ENCODE measurements around the gene PTRH1.

Gene PTRH1

DNA sequence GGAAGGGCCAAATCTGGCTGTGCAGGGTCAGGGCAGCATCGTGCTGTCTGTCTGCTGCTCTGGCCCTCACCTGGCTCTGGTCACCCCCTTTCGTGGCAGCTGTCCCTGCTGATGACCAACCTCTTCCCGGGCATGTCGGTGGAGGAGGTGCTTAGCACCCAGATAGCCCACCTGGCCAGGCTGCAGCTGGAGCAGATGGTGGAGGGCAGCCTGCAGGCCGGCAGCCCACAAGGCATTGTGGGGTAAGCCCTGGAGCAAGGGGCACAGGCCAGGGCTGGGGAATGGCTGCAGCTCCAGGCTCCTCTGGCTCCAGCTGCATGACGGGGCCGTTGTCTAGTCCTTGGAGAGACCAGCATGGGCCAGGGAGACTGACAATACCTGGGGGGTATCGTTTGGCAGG is 11.4 kb upstream of the PTRH1 start:
- H3K9me3 ChIP-seq (ENCODE audit: low read depth, low read length), result no peaks in the 10 kb centered on the region
- TF ChIP-seq FOXP2 (optimal IDR thresholded peaks at IDR 0.05; ENCODE audit: control extremely low read depth, extremely low read length, insufficient read depth) (no peak), POLR2AphosphoS5 (IDR thresholded peaks at IDR 0.05; ENCODE audit: borderline replicate concordance, low read depth, low read length) (no peak), EZH2 (IDR thresholded peaks at IDR 0.05) (no peak)
- no peak overlapping the region for H3K4me3 ChIP-seq
- H3K36me3 ChIP-seq (ENCODE audit: insufficient read depth, low read length), result no peaks in the 10 kb centered on the region
- H3K27ac ChIP-seq, result no peak overlapping the region
- H3K9ac ChIP-seq (ENCODE audit: insufficient read length), result no peak overlapping the region
- DNase-seq (ENCODE audit: low read depth, low spot score), result no peak

DNA sequence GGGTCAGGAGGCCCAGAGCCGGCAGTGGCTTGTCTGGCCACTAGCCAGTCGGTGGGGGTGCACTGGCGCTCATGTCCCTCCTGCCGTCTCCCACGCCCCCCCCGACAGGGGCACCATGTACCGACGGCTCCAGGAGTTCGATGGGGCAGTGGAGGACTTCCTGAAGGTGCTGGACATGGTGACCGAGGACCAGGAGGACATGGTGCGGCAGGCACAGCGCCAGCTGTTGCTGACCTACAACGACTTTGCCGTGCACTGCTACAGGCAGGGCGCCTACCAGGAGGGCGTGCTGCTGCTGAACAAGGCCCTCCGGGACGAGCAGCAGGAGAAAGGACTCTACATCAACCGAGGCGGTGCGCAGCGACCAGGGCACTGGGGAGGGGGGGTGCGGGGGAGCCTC is 8.5 kb upstream of the PTRH1 start:
- no peak for TF ChIP-seq EZH2 (IDR thresholded peaks at IDR 0.05)
- no peak for TF ChIP-seq POLR2AphosphoS5 (IDR thresholded peaks at IDR 0.05; ENCODE audit: borderline replicate concordance, low read depth, low read length)
- no peaks in the 10 kb centered on the region for H3K9me3 ChIP-seq (ENCODE audit: low read depth, low read length)
- no peaks in the 10 kb centered on the region for H3K36me3 ChIP-seq (ENCODE audit: insufficient read depth, low read length)
- H3K4me3 ChIP-seq, result no peak overlapping the region
- no peak overlapping the region for H3K27ac ChIP-seq
- DNase-seq (ENCODE audit: low read depth, low spot score), result no peak
- no peak overlapping the region for H3K9ac ChIP-seq (ENCODE audit: insufficient read length)

GRCh38 chr9:127723444-127723843 is 8.0 kb upstream of the PTRH1 start:
- H3K4me3 ChIP-seq, result no peak overlapping the region
- TF ChIP-seq FOXP2 (optimal IDR thresholded peaks at IDR 0.05; ENCODE audit: control extremely low read depth, extremely low read length, insufficient read depth) (no peak), EZH2 (IDR thresholded peaks at IDR 0.05) (no peak), POLR2AphosphoS5 (IDR thresholded peaks at IDR 0.05; ENCODE audit: borderline replicate concordance, low read depth, low read length) (no peak)
- H3K27ac ChIP-seq, result no peak overlapping the region
- no peak overlapping the region for H3K9ac ChIP-seq (ENCODE audit: insufficient read length)
- H3K9me3 ChIP-seq (ENCODE audit: low read depth, low read length), result no peaks in the 10 kb centered on the region
- DNase-seq (ENCODE audit: low read depth, low spot score), result no peak
- H3K36me3 ChIP-seq (ENCODE audit: insufficient read depth, low read length), result no peaks in the 10 kb centered on the region

DNA sequence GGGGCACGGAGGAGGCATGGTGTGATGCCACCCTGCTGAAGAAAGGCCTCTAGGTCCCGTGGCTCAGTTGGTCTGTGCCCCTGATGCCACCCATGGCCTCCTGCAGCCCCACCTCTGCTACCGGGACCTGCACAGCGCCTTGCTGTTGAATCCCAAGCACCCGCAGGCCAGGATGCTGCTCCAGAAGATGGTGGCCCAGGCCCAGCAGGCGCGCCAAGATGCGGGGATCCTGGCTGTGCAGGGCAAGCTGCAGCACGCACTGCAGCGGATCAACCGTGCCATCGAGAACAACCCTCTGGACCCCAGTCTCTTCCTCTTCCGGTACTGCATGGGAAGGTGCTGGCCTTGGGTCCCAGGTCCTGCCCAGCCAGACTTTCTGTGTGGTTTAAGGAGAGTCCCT is 7.5 kb upstream of the PTRH1 start:
- no peak for TF ChIP-seq EZH2 (IDR thresholded peaks at IDR 0.05)
- TF ChIP-seq POLR2AphosphoS5 (IDR thresholded peaks at IDR 0.05; ENCODE audit: borderline replicate concordance, low read depth, low read length), result no peak
- TF ChIP-seq FOXP2 (optimal IDR thresholded peaks at IDR 0.05; ENCODE audit: control extremely low read depth, extremely low read length, insufficient read depth), result no peak
- Histone ChIP-seq H3K4me3 (no peak overlapping the region), H3K36me3 (ENCODE audit: insufficient read depth, low read length) (no peaks in the 10 kb centered on the region), H3K9me3 (ENCODE audit: low read depth, low read length) (no peaks in the 10 kb centered on the region), H3K27ac (no peak overlapping the region), H3K9ac (ENCODE audit: insufficient read length) (no peak overlapping the region)
- DNase-seq (ENCODE audit: low read depth, low spot score), result no peak

DNA sequence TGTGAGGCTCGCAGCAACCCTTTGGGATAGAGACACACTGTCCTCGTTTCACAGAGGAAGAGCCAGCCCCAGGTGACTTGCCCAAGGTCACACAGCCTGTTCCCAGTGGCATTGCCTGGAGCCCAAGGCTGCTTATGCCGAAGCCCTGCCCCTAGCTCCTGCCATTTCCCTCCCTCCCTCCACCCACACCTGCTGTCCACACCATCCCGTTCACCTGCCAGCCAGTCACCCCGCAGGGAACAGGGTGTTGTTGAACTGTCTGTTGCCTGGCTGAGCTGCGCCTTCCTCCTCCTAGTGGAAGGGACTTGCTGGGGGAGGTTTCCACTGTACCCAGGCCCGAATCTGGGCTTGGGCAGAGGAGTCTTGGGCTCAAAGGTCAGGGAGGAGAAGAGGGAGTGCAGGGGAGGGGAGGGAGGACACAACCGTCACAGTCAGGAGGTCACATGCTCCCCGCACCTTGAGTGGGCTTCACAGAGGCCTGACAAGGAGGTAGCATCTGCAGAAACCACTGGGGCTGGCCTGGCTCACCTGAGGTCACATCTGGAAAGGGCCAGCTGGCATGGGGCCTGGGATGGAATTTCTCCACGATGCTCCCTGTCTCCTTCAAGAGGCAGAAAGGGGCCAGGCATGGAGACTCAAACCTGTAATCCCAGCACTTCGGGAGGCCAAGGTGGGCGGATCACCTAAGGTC is 6.7 kb upstream of the PTRH1 start:
- Histone ChIP-seq H3K36me3 (ENCODE audit: insufficient read depth, low read length) (no peaks in the 10 kb centered on the region), H3K4me3 (no peak overlapping the region), H3K9ac (ENCODE audit: insufficient read length) (no peak overlapping the region), H3K9me3 (ENCODE audit: low read depth, low read length) (no peaks in the 10 kb centered on the region), H3K27ac (no peak overlapping the region)
- no peak for TF ChIP-seq FOXP2 (optimal IDR thresholded peaks at IDR 0.05; ENCODE audit: control extremely low read depth, extremely low read length, insufficient read depth)
- no peak for TF ChIP-seq EZH2 (IDR thresholded peaks at IDR 0.05)
- TF ChIP-seq POLR2AphosphoS5 (IDR thresholded peaks at IDR 0.05; ENCODE audit: borderline replicate concordance, low read depth, low read length), result no peak
- DNase-seq (ENCODE audit: low read depth, low spot score), result no peak

GRCh38 chr9:127721391-127721821 is 5.9 kb upstream of the PTRH1 start:
- Histone ChIP-seq H3K9ac (ENCODE audit: insufficient read length) (no peak overlapping the region), H3K36me3 (ENCODE audit: insufficient read depth, low read length) (no peaks in the 10 kb centered on the region), H3K27ac (no peak overlapping the region), H3K4me3 (no peak overlapping the region), H3K9me3 (ENCODE audit: low read depth, low read length) (no peaks in the 10 kb centered on the region)
- no peak for TF ChIP-seq POLR2AphosphoS5 (IDR thresholded peaks at IDR 0.05; ENCODE audit: borderline replicate concordance, low read depth, low read length)
- TF ChIP-seq EZH2 (IDR thresholded peaks at IDR 0.05), result no peak
- no peak for TF ChIP-seq FOXP2 (optimal IDR thresholded peaks at IDR 0.05; ENCODE audit: control extremely low read depth, extremely low read length, insufficient read depth)
- no peak for DNase-seq (ENCODE audit: low read depth, low spot score)

DNA sequence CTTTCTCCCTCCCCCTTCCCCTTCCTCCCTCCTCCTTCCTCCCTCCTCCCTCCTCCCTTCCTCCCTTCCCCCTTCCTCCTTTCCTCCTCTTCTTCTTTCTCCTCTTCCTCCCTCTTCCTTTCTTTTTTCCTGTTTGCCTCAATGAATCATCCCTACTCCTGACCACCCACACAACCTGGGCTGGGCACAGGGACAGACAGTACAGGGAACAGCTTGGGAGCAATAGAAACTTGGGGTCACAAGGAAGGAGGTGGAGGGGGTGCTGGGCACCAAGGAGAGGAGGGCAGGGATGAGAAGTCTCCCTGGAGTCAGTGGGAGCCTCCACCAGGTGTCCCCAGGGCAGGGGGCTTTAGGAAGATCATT is 5.4 kb upstream of the PTRH1 start:
- DNase-seq (ENCODE audit: low read depth, low spot score), result no peak
- Histone ChIP-seq H3K36me3 (ENCODE audit: insufficient read depth, low read length) (no peaks in the 10 kb centered on the region), H3K27ac (no peak overlapping the region), H3K9me3 (ENCODE audit: low read depth, low read length) (no peaks in the 10 kb centered on the region), H3K9ac (ENCODE audit: insufficient read length) (no peak overlapping the region), H3K4me3 (no peak overlapping the region)
- TF ChIP-seq EZH2 (IDR thresholded peaks at IDR 0.05) (no peak), POLR2AphosphoS5 (IDR thresholded peaks at IDR 0.05; ENCODE audit: borderline replicate concordance, low read depth, low read length) (no peak), FOXP2 (optimal IDR thresholded peaks at IDR 0.05; ENCODE audit: control extremely low read depth, extremely low read length, insufficient read depth) (no peak)

- no peak for DNase-seq (ENCODE audit: low read depth, low spot score)
- H3K9me3 ChIP-seq (ENCODE audit: low read depth, low read length), result no peaks in the 10 kb centered on the region
- no peak overlapping the region for H3K4me3 ChIP-seq
- no peak overlapping the region for H3K27ac ChIP-seq
- H3K36me3 ChIP-seq (ENCODE audit: insufficient read depth, low read length), result no peaks in the 10 kb centered on the region
- no peak overlapping the region for H3K9ac ChIP-seq (ENCODE audit: insufficient read length)
- no peak for TF ChIP-seq EZH2 (IDR thresholded peaks at IDR 0.05)
- no peak for TF ChIP-seq FOXP2 (optimal IDR thresholded peaks at IDR 0.05; ENCODE audit: control extremely low read depth, extremely low read length, insufficient read depth)
These were observed 4.8 kb upstream of the PTRH1 start for GRCh38 chr9:127720031-127720864.
